K562 (cell line): ENCODE results near the gene PRKAG2. TPM values are rescaled to one million over a fixed set of nuclear protein-coding genes. Genes with fewer than 3 reads are reported as not detected.
A peak's percentile ranks its signal among the peaks of the same experiment; 100 is the strongest.

ENCODE experiments used
- ATAC-seq: fragments of 200-7000 bp; cut with Tn5 transposase; 3 replicates; pipeline ENCODE4 v1.9.1; 2020; ENCODE audit warnings: moderate library complexity
- BruUV-seq: library from RNA; stranded (reverse); fragments of 400-500 nt; replicated peaks from 2 replicates; lab custom pipeline; 2021; lab: Mats Ljungman, UMichigan
- CTCF ChIA-PET: fragments of 300-600 bp; formaldehyde crosslinking; extraction: SDS; loops from one replicate; lab custom pipeline; 2021; ENCODE audit warnings: low intra/inter-chr PET ratio; lab: Yijun Ruan, JAX
- POLR2A ChIA-PET: fragments of 300-600, 350-650 bp; sonication (Branson Sonifier 250); formaldehyde crosslinking; extraction: SDS; loops from one replicate; lab custom pipeline; 2021; ENCODE audit warnings: antibody characterized with exemption, inconsistent platforms; lab: Yijun Ruan, JAX
- DNase-seq, 4 experiments: peaks; one replicate each; pipeline versions ENCODE4 v3.0.0 to v3.0.0-alpha.2; 2011 to 2018; ENCODE audit warnings: low spot score in 3 of 4, mixed read lengths in 3 of 4; ENCODE audit errors: extremely low read depth in 1 of 4
- FAIRE-seq: peaks from 2 replicates; lab custom pipeline; 2011; peaks lifted over from hg19 to GRCh38; lab: Jason Lieb, UNC
- H2AFZ ChIP-seq: 2 replicates; pipeline ENCODE4 v1.6.0; 2011; ENCODE audit warnings: low read depth, low read length, control low read depth, inconsistent platforms
- H3K27ac ChIP-seq: fragments of 200-600 bp; 3 replicates; pipeline ENCODE4 v1.8.0; 2011; ENCODE audit warnings: low read depth, mild to moderate bottlenecking, control low read depth, inconsistent platforms, low read length, moderate library complexity, mixed read lengths; ENCODE audit errors: extremely low read depth
- H3K27me3 ChIP-seq, 2 experiments: fragments of 300-600 bp in 1 of 2; 2 replicates in 1 of 2; 3 replicates in 1 of 2; pipeline versions ENCODE4 v1.6.0 to v1.8.0; 2011; ENCODE audit warnings: inconsistent platforms in 2 of 2, low read length in 2 of 2, mild to moderate bottlenecking in 1 of 2, mixed read lengths in 1 of 2, moderate library complexity in 1 of 2; ENCODE audit not compliant: control insufficient read depth in 2 of 2, insufficient read depth in 2 of 2
- H3K36me3 ChIP-seq: fragments of 300-600 bp; 3 replicates; pipeline ENCODE4 v1.8.0; 2011; ENCODE audit warnings: mild to moderate bottlenecking, low read length, inconsistent platforms; ENCODE audit not compliant: control insufficient read depth, insufficient read depth
- H3K4me1 ChIP-seq, 2 experiments: fragments of 200-600 bp in 1 of 2; replicated peaks in 1 of 2; 2 replicates in 1 of 2; 3 replicates in 1 of 2; pipeline versions ENCODE4 v1.5.1 to v1.8.0; 2011; ENCODE audit warnings: inconsistent platforms in 2 of 2, low read length in 2 of 2, mild to moderate bottlenecking in 1 of 2, mixed read lengths in 1 of 2, moderate library complexity in 1 of 2; ENCODE audit not compliant: control insufficient read depth in 2 of 2, insufficient read depth in 2 of 2
- H3K4me2 ChIP-seq: 2 replicates; pipeline ENCODE4 v1.6.1; 2011; ENCODE audit warnings: low read length, control low read depth, inconsistent platforms, mixed read lengths; ENCODE audit not compliant: insufficient read depth
- H3K4me3 ChIP-seq: fragments of 200-600 bp; sonication (generic), shearing (Covaris generic); 2 replicates; pipeline ENCODE4 v1.5.1; 2016; ENCODE audit warnings: control low read depth, inconsistent platforms
- H3K79me2 ChIP-seq: fragments of 200-600 bp; 3 replicates; pipeline ENCODE4 v1.8.0; 2011; ENCODE audit warnings: low read length, inconsistent platforms; ENCODE audit not compliant: control insufficient read depth, insufficient read depth
- H3K9ac ChIP-seq, 2 experiments: 2 replicates each; pipeline versions ENCODE4 v1.6.0 to v1.6.1; 2011; ENCODE audit warnings: low read depth in 2 of 2, low read length in 2 of 2, control low read depth in 1 of 2, inconsistent platforms in 1 of 2, mild to moderate bottlenecking in 1 of 2, mixed read lengths in 1 of 2; ENCODE audit not compliant: insufficient read depth in 1 of 2
- H3K9me1 ChIP-seq: one replicate; pipeline ENCODE4 v1.6.0; 2011; ENCODE audit warnings: inconsistent platforms, mild to moderate bottlenecking, low read length, moderate library complexity; ENCODE audit not compliant: control insufficient read depth, insufficient read depth
- H3K9me3 ChIP-seq: replicated peaks from 2 replicates; pipeline ENCODE4 v1.5.1; 2011; ENCODE audit warnings: low read depth, low read length, inconsistent platforms; ENCODE audit not compliant: control insufficient read depth, insufficient read depth
- H4K20me1 ChIP-seq: replicated peaks from 2 replicates; pipeline ENCODE4 v1.6.1; 2011; ENCODE audit warnings: low read length, inconsistent platforms, mixed read lengths; ENCODE audit not compliant: control insufficient read depth, insufficient read depth
- BHLHE40 ChIP-seq: IDR thresholded peaks from 2 replicates; pipeline ENCODE4 v1.6.1; 2011; ENCODE audit warnings: low read length, improper control_type of control experiment
- ETV6 ChIP-seq, 3 experiments: fragments of 150-350 bp in 1 of 3; sonication (generic) in 1 of 3; formaldehyde crosslinking in 1 of 3; IDR thresholded peaks; 2 replicates each; pipeline versions ENCODE4 v1.6.1 to v1.8.0; 2014 to 2022; ENCODE audit warnings: borderline replicate concordance in 2 of 3, low read depth in 2 of 3, antibody characterized with exemption in 1 of 3, low read length in 1 of 3, mild to moderate bottlenecking in 1 of 3, missing genetic modification reagents in 1 of 3
- JUND ChIP-seq, 2 experiments: IDR thresholded peaks; 2 replicates in 1 of 2; 3 replicates in 1 of 2; pipeline ENCODE4 v1.6.1; 2011; ENCODE audit warnings: borderline replicate concordance in 2 of 2, low read depth in 2 of 2, low read length in 2 of 2, improper control_type of control experiment in 1 of 2, missing biosample characterization in 1 of 2, missing genetic modification characterization in 1 of 2, missing genetic modification reagents in 1 of 2
- RBBP5 ChIP-seq: fragments of 200-600 bp; sonication (generic); IDR thresholded peaks from 2 replicates; pipeline ENCODE4 v1.6.1; 2012; ENCODE audit warnings: borderline replicate concordance, mild to moderate bottlenecking, low read length, control low read depth, inconsistent platforms; ENCODE audit not compliant: insufficient read depth, poor library complexity, severe bottlenecking
- ZNF274 ChIP-seq: IDR thresholded peaks from 2 replicates; pipeline ENCODE4 v1.6.1; 2011; ENCODE audit warnings: low read depth, mild to moderate bottlenecking, low read length, moderate library complexity, borderline replicate concordance
- WGBS: fragments of 100-300 bp; shearing (Covaris generic); methylation state at CpG from one replicate; pipeline ENCODE4 v1.1.6; 2016; ENCODE audit warnings: low coverage, mixed read lengths; ENCODE audit not compliant: insufficient coverage; ENCODE audit errors: missing lambda C conversion rate; 5-methylcytosine and 5-hydroxymethylcytosine counted together
- in situ Hi-C: fragments of 300-500 bp; cut with MboI; formaldehyde crosslinking; loops from 4 replicates; pipeline ENCODE4 v1.15.0; 2018; ENCODE audit warnings: inconsistent platforms, mixed read lengths
- intact Hi-C: fragments of 100-400 bp; cut with micrococcal nuclease; formaldehyde crosslinking; loops from 2 replicates; pipeline ENCODE4 v1.14.2; 2022
- polyA plus RNA-seq, 8 experiments: library from polyadenylated mRNA; depleted of rRNA in 4 of 8; stranded (reverse) in 5 of 8; unstranded in 3 of 8; fragments of >200 nt; fragmentation: Nextera tagmentation in 2 of 8; fragmentation: Illumina TruSeq in 1 of 8; extraction: Ambion mirVana in 2 of 8; extraction: Trizol in 1 of 8; gene quantifications; 2 replicates each; pipeline versions ENCODE4 v1.2.1 to v1.2.3, GENCODE V29; 2011 to 2014; ENCODE audit warnings: inconsistent platforms in 1 of 8, missing spikeins in 1 of 8
- total RNA-seq, 7 experiments: library from RNA; depleted of rRNA in 6 of 7; stranded (reverse); fragments of >200 nt in 6 of 7; fragmentation: Illumina TruSeq in 2 of 7; extraction: Trizol in 2 of 7; gene quantifications; 2 replicates each; pipeline versions ENCODE4 v1.2.1 to v1.2.3, GENCODE V29; 2011 to 2021; ENCODE audit warnings: low replicate concordance in 1 of 7
- TF ChIP-seq, protein P1 (sequence below): fragments of 450-650 bp; IDR thresholded peaks from 2 replicates; pipeline ENCODE4 v1.7.1; 2018; ENCODE audit warnings: mild to moderate bottlenecking, low read depth; ENCODE audit not compliant: partially characterized antibody
- TF ChIP-seq, protein P2 (sequence below): fragments of 450-650 bp; formaldehyde crosslinking; IDR thresholded peaks from 2 replicates; pipeline ENCODE4 v1.4.0; 2020; ENCODE audit warnings: mild to moderate bottlenecking, moderate library complexity
- TF ChIP-seq, protein P3 (sequence below): sonication (generic); formaldehyde crosslinking; IDR thresholded peaks from 2 replicates; pipeline ENCODE4 v1.9.0; 2022; ENCODE audit warnings: mild to moderate bottlenecking, missing genetic modification reagents

The PRKAG2 gene
- total and polyA plus RNA-seq, 9 of the 15 experiments (the other 6 are each of a cell fraction or from before 2014, with no cell fraction given), result 0.99 to 5.6 (median 3.3) TPM

DNA sequence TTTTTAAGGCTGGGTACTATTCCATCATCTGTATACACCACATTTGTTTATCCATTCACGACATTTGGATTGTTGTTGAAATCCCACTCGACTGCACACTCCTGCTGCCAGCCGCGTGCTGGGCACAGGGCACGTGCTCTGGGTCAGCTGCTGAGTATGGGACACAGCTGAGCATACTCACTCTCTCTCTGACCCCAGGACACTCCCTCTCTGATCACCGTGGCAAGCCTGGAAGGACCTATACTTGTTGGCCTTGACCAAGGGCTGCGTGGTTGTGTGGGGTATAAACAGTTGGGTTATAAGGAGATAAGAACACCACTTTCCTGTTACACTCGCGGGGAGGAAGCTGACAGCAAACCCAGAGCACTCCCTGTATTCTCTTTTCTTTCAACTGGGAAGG lies 204.2 kb downstream of the PRKAG2 start:
- BruUV-seq, result no TSS peak
- 2% methylated on average over 9 of the region's 9 CpGs for WGBS
- CTCF ChIA-PET, result no interaction called here

More for the DNA sequence above, 204.2 kb downstream of the PRKAG2 start:
- in situ Hi-C loops (no loop called here), intact Hi-C loops (no loop called here)
- H3K9me1 ChIP-seq, result no peaks in the 10 kb centered on the region
- H3K4me2 ChIP-seq, result no peak overlapping the region
- H3K4me3 ChIP-seq, result no peak overlapping the region
- no peaks in the 10 kb centered on the region for H3K36me3 ChIP-seq
- H3K4me1 ChIP-seq, result 0 out of 5 replicates have a peak, but pooled peaks cover 0 to 3% of the 10 kb centered on the region in 2 experiments
- H4K20me1 ChIP-seq, result no peaks in the 10 kb centered on the region
- POLR2A ChIA-PET, result no interaction called here
- FAIRE-seq, result peak; percentile 11
- H3K27me3 ChIP-seq, result peaks cover 42 to 54% of the 10 kb centered on the region in 2 experiments
- TF ChIP-seq JUND (IDR thresholded peaks at IDR 0.05; ENCODE audit: borderline replicate concordance, low read depth, low read length), result no peak
- no peak for TF ChIP-seq JUND (tag; IDR thresholded peaks at IDR 0.05; ENCODE audit: borderline replicate concordance, low read depth, low read length)
- TF ChIP-seq, protein P1, sequence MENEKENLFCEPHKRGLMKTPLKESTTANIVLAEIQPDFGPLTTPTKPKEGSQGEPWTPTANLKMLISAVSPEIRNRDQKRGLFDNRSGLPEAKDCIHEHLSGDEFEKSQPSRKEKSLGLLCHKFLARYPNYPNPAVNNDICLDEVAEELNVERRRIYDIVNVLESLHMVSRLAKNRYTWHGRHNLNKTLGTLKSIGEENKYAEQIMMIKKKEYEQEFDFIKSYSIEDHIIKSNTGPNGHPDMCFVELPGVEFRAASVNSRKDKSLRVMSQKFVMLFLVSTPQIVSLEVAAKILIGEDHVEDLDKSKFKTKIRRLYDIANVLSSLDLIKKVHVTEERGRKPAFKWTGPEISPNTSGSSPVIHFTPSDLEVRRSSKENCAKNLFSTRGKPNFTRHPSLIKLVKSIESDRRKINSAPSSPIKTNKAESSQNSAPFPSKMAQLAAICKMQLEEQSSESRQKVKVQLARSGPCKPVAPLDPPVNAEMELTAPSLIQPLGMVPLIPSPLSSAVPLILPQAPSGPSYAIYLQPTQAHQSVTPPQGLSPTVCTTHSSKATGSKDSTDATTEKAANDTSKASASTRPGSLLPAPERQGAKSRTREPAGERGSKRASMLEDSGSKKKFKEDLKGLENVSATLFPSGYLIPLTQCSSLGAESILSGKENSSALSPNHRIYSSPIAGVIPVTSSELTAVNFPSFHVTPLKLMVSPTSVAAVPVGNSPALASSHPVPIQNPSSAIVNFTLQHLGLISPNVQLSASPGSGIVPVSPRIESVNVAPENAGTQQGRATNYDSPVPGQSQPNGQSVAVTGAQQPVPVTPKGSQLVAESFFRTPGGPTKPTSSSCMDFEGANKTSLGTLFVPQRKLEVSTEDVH, result no peak
- no peak for TF ChIP-seq RBBP5
- no peak for TF ChIP-seq ZNF274
- 0 out of 2 replicates have a peak, but pooled peaks have one; percentile 33 for TF ChIP-seq BHLHE40
- TF ChIP-seq, protein P2, sequence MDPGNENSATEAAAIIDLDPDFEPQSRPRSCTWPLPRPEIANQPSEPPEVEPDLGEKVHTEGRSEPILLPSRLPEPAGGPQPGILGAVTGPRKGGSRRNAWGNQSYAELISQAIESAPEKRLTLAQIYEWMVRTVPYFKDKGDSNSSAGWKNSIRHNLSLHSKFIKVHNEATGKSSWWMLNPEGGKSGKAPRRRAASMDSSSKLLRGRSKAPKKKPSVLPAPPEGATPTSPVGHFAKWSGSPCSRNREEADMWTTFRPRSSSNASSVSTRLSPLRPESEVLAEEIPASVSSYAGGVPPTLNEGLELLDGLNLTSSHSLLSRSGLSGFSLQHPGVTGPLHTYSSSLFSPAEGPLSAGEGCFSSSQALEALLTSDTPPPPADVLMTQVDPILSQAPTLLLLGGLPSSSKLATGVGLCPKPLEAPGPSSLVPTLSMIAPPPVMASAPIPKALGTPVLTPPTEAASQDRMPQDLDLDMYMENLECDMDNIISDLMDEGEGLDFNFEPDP (CRISPR knock-in tag), result no peak
- no peak for TF ChIP-seq ETV6 (IDR thresholded peaks at IDR 0.05; ENCODE audit: borderline replicate concordance in 1 of 2, low read depth in 2 of 2, low read length in 1 of 2)
- no peak for TF ChIP-seq ETV6 (CRISPR knock-in tag; IDR thresholded peaks at IDR 0.05; ENCODE audit: borderline replicate concordance)
- TF ChIP-seq, protein P3, sequence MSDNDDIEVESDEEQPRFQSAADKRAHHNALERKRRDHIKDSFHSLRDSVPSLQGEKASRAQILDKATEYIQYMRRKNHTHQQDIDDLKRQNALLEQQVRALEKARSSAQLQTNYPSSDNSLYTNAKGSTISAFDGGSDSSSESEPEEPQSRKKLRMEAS (CRISPR knock-in tag), result 0 out of 2 replicates have a peak, but pooled peaks have one; percentile 11
- H3K27ac ChIP-seq, result no peak overlapping the region
- DNase-seq, result no peak
- no peak overlapping the region for H3K9ac ChIP-seq
- H3K79me2 ChIP-seq, result no peaks in the 10 kb centered on the region
- H2AFZ ChIP-seq, result no peak overlapping the region
- H3K9me3 ChIP-seq, result no peaks in the 10 kb centered on the region
- peak; percentile 37 for ATAC-seq
